Loucy (cell line): ENCODE measurements around the gene CDS2.

Experiments
- H2AFZ ChIP-seq: fragments of 200-600 bp; sonication (generic); 2 replicates; pipeline ENCODE4 v1.6.0; 2016; ENCODE audit warnings: antibody characterized with exemption, mild to moderate bottlenecking, low read length, moderate library complexity
- H3F3A ChIP-seq: fragments of 200-600 bp; 2 replicates; pipeline ENCODE4 v1.6.0; 2016; ENCODE audit warnings: antibody characterized with exemption, low read depth, mild to moderate bottlenecking
- H3K27me3 ChIP-seq: fragments of 200-600 bp; sonication (generic); 2 replicates; pipeline ENCODE4 v1.6.1; 2014; ENCODE audit warnings: low read length, mild to moderate bottlenecking; ENCODE audit not compliant: insufficient read depth, poor library complexity, severe bottlenecking
- H3K36me3 ChIP-seq: fragments of 200-600 bp; sonication (generic); 2 replicates; pipeline ENCODE4 v1.6.1; 2016; ENCODE audit warnings: low read length; ENCODE audit not compliant: insufficient read depth
- H3K4me1 ChIP-seq: fragments of 200-600 bp; sonication (generic); 2 replicates; pipeline ENCODE4 v1.5.1; 2014; ENCODE audit warnings: low read length, mild to moderate bottlenecking; ENCODE audit not compliant: insufficient read depth, poor library complexity, severe bottlenecking
- H3K4me2 ChIP-seq: fragments of 200-600 bp; sonication (generic); 2 replicates; pipeline ENCODE4 v1.6.0; 2014; ENCODE audit warnings: antibody characterized with exemption, low read length, low read depth, mild to moderate bottlenecking; ENCODE audit not compliant: poor library complexity, severe bottlenecking
- H3K4me3 ChIP-seq: fragments of 200-600 bp; sonication (generic); 2 replicates; pipeline ENCODE4 v1.5.1; 2014; ENCODE audit warnings: low read length, mild to moderate bottlenecking, mixed read lengths; ENCODE audit not compliant: poor library complexity, severe bottlenecking
- H3K79me2 ChIP-seq: fragments of 200-600 bp; sonication (generic); 2 replicates; pipeline ENCODE4 v1.6.1; 2014; ENCODE audit warnings: low read length; ENCODE audit not compliant: insufficient read depth
- H3K9ac ChIP-seq: fragments of 200-600 bp; sonication (generic); 2 replicates; pipeline ENCODE4 v1.6.0; 2014; ENCODE audit warnings: mild to moderate bottlenecking, low read depth, low read length, moderate library complexity; ENCODE audit not compliant: poor library complexity, severe bottlenecking
- H3K9me2 ChIP-seq: fragments of 200-600 bp; sonication (generic); replicated peaks from 2 replicates; pipeline ENCODE4 v1.6.1; 2016; ENCODE audit warnings: low read depth, low read length, mixed read lengths
- H3K9me3 ChIP-seq: fragments of 200-600 bp; sonication (generic); 2 replicates; pipeline ENCODE4 v1.6.1; 2014; ENCODE audit warnings: mild to moderate bottlenecking, antibody characterized with exemption, low read length, low read depth; ENCODE audit not compliant: insufficient read depth
- H4K20me1 ChIP-seq: fragments of 200-600 bp; sonication (generic); 2 replicates; pipeline ENCODE4 v1.6.0; 2014; ENCODE audit warnings: antibody characterized with exemption, low read length, mild to moderate bottlenecking; ENCODE audit not compliant: insufficient read depth, poor library complexity, severe bottlenecking
- CTCF ChIP-seq: fragments of 200-600 bp; sonication (generic); conservative IDR thresholded peaks from 2 replicates; pipeline ENCODE4 v1.5.1; 2014; ENCODE audit warnings: mild to moderate bottlenecking, antibody characterized with exemption, low read length
- EZH2phosphoT487 ChIP-seq: fragments of 200-600 bp; IDR thresholded peaks from 2 replicates; pipeline ENCODE4 v1.6.1; 2018; ENCODE audit warnings: antibody characterized with exemption, mild to moderate bottlenecking, moderate library complexity, borderline replicate concordance

CDS2 gene

GRCh38 chr20:5189917-5190316 lies 63.1 kb downstream of the CDS2 start:
- H3K9ac ChIP-seq = no peak overlapping the region
- H3K4me1 ChIP-seq = no peaks in the 10 kb centered on the region
- H3K36me3 ChIP-seq = peaks cover 50% of the 10 kb centered on the region; the same call in 1 of the 2 replicates
- H2AFZ ChIP-seq = no peak overlapping the region
- H3F3A ChIP-seq = no peaks in the 10 kb centered on the region
- H3K27me3 ChIP-seq = no peaks in the 10 kb centered on the region
- no peaks in the 10 kb centered on the region for H3K9me3 ChIP-seq
- H3K4me3 ChIP-seq = no peak overlapping the region
- H4K20me1 ChIP-seq = no peaks in the 10 kb centered on the region
- no peaks in the 10 kb centered on the region for H3K9me2 ChIP-seq
- H3K79me2 ChIP-seq = no peaks in the 10 kb centered on the region
- TF ChIP-seq EZH2phosphoT487 = no peak
- no peak for TF ChIP-seq CTCF
- no peak overlapping the region for H3K4me2 ChIP-seq

DNA sequence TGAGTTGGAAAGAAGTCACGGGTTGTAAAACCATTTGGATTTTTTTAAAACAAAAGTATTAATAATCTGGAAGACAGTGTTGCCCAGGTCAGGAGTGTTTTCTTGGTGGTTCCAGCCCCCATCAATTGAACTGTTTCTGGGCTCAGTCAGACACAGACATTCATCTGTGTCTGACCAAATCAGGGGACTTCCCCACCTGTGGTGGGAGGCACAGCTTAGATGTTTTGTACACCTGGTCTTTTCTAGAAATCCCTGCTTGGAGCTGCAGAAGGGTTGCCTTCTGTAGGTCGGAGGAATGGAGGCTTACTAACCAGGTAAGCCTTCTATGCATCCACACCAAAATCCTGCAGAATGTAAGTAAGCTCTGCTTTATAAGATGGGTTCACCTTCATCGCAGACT lies 63.6 kb downstream of the CDS2 start:
- no peak overlapping the region for H3K4me3 ChIP-seq
- H3K4me1 ChIP-seq = no peaks in the 10 kb centered on the region
- TF ChIP-seq CTCF = no peak
- no peak for TF ChIP-seq EZH2phosphoT487

GRCh38 chr20:5191829-5192569 lies 65.2 kb downstream of the CDS2 start:
- no peak overlapping the region for H3K9ac ChIP-seq
- H3K4me2 ChIP-seq = no peak overlapping the region
- H3K27me3 ChIP-seq = no peaks in the 10 kb centered on the region
- H3K36me3 ChIP-seq = peaks cover 31% of the 10 kb centered on the region; the same call in 1 of the 2 replicates
- TF ChIP-seq EZH2phosphoT487 = no peak
- peak; percentile 82 for TF ChIP-seq CTCF
- no peaks in the 10 kb centered on the region for H4K20me1 ChIP-seq
- no peaks in the 10 kb centered on the region for H3K4me1 ChIP-seq
- no peak overlapping the region for H3K4me3 ChIP-seq
- H3K79me2 ChIP-seq = no peaks in the 10 kb centered on the region
- no peaks in the 10 kb centered on the region for H3K9me2 ChIP-seq
- no peaks in the 10 kb centered on the region for H3K9me3 ChIP-seq
- no peaks in the 10 kb centered on the region for H3F3A ChIP-seq
- no peak overlapping the region for H2AFZ ChIP-seq

More for the DNA sequence above, 63.6 kb downstream of the CDS2 start:
- Histone ChIP-seq H3K4me2 (no peak overlapping the region), H4K20me1 (no peaks in the 10 kb centered on the region), H3F3A (no peaks in the 10 kb centered on the region), H2AFZ (no peak overlapping the region), H3K9ac (no peak overlapping the region), H3K9me3 (no peaks in the 10 kb centered on the region), H3K36me3 (peaks cover 45% of the 10 kb centered on the region; the same call in 1 of the 2 replicates), H3K27me3 (no peaks in the 10 kb centered on the region), H3K79me2 (no peaks in the 10 kb centered on the region), H3K9me2 (no peaks in the 10 kb centered on the region)
